Gastrocnemius medialis (tissue), 4 donors: ENCODE measurements around the gene ADSS1.

Experiments used
- CTCF ChIP-seq, 5 experiments: fragments of 450-650 bp in 3 of 5; fragments of 200-600 bp in 2 of 5; sonication (generic) in 2 of 5; IDR thresholded peaks in 4 of 5; conservative IDR thresholded peaks in 1 of 5; 1 replicate in 4 of 5; 2 replicates in 1 of 5; pipeline ENCODE4 v1.5.1; 2016 to 2019; ENCODE audit warnings: antibody characterized with exemption in 5 of 5, mild to moderate bottlenecking in 3 of 5, moderate library complexity in 3 of 5
- POLR2A ChIP-seq, 2 donors: fragments of 450-650 bp; IDR thresholded peaks; one replicate each; pipeline ENCODE4 v1.6.1; 2017; ENCODE audit warnings: antibody characterized with exemption in 2 of 2, mild to moderate bottlenecking in 2 of 2, moderate library complexity in 2 of 2

- TF ChIP-seq CTCF (IDR thresholded peaks at IDR 0.05 in 4 of 5, conservative IDR thresholded peaks at IDR 0.05 in 1 of 5) (no peak), POLR2A (IDR thresholded peaks at IDR 0.05) (no peak)
Measured at GRCh38 chr14:104710071-104710735, 13.8 kb upstream of the ADSS1 start.
